Endothelial cell (in vitro differentiated cells): Measurements from ENCODE around the gene KLF11. TPM values are rescaled to one million over a fixed set of nuclear protein-coding genes. Genes with fewer than 3 reads are reported as not detected.
A peak's percentile ranks its signal among the peaks of the same experiment; 100 is the strongest.

Source experiments
- DNase-seq: peaks from one replicate; pipeline ENCODE4 v3.0.0; 2021; ENCODE audit warnings: low spot score
- H3K27ac Mint-ChIP-seq: one replicate; pipeline ENCODE4 v1.8.0; 2021; ENCODE audit warnings: mixed read lengths, inconsistent platforms; ENCODE audit not compliant: unreplicated experiment
- H3K27me3 Mint-ChIP-seq: one replicate; pipeline ENCODE4 v1.8.0; 2021; ENCODE audit warnings: mild to moderate bottlenecking, moderate library complexity, mixed read lengths, inconsistent platforms; ENCODE audit not compliant: unreplicated experiment
- H3K36me3 Mint-ChIP-seq: one replicate; pipeline ENCODE4 v1.8.0; 2021; ENCODE audit warnings: mild to moderate bottlenecking, low read depth, mixed read lengths, inconsistent platforms; ENCODE audit not compliant: unreplicated experiment
- H3K4me1 Mint-ChIP-seq: one replicate; pipeline ENCODE4 v1.8.0; 2021; ENCODE audit warnings: mild to moderate bottlenecking, mixed read lengths, inconsistent platforms; ENCODE audit not compliant: unreplicated experiment
- H3K4me3 Mint-ChIP-seq: one replicate; pipeline ENCODE4 v1.8.0; 2021; ENCODE audit warnings: mild to moderate bottlenecking, mixed read lengths, inconsistent platforms; ENCODE audit not compliant: unreplicated experiment
- H3K9me3 Mint-ChIP-seq: one replicate; pipeline ENCODE4 v1.8.0; 2021; ENCODE audit warnings: mixed read lengths, inconsistent platforms; ENCODE audit not compliant: unreplicated experiment
- total RNA-seq: library from RNA; stranded (reverse); fragmentation: NEBNext Ultra II Directional; extraction: Animal tissue kit (Norgen Biotek cat#: 25700); gene quantifications from one replicate; pipeline ENCODE4 v1.2.1, GENCODE V29; 2021; ENCODE audit not compliant: unreplicated experiment
- TF ChIP-seq, protein P1 (sequence below): fragments of 200-600 bp; sonication (generic); IDR thresholded peaks from one replicate; pipeline ENCODE4 v1.5.0; 2021; ENCODE audit warnings: antibody characterized with exemption; ENCODE audit not compliant: unreplicated experiment

Gene KLF11
- total RNA-seq, 1 donor from 2014 or later: 8.2 TPM

DNA sequence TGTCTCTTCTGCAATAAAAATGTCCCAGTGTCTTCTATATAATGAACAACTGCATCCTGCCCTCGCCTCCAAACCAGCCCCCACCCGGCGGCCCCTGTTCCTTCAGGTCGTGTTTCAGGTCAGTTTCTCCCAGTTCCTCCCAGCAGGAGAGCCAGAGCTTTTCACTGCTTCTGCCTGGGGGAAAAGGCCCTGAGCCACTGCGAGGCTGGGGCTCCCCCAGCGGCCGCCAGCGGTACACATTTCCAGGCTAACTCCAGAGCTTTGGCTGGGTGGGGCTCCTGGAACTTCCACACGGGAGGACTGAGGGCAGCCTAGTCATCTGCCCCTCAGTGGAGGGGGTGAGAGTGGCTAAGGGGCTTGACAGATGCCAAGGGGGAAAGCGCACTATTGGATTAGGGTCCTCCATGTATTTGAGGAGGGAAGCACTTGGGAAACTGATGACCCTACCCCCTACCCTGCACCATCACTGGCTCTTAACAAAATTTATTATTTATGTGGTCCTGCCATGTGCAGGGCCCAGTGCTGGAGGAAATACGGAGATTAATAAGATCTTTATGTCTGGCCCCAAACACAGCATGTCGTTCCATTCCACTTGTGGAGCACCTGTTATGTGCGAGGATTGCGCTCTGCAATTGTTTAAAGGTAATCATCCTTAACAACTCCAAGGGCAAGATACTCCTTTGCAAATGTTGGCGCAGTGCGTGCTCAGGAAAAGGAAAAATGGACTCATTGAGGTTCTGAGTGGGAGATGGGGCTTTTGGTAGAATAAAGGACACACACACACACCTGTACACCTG lies 54.2 kb downstream of the KLF11 start:
- Mint-ChIP-seq H3K36me3 (no peaks in the 10 kb centered on the region), H3K27ac (no peak overlapping the region), H3K4me3 (peak overlapping the region; percentile 4), H3K27me3 (peaks cover 1% of the 10 kb centered on the region), H3K9me3 (no peaks in the 10 kb centered on the region), H3K4me1 (peaks cover 5% of the 10 kb centered on the region)
- TF ChIP-seq, protein P1, sequence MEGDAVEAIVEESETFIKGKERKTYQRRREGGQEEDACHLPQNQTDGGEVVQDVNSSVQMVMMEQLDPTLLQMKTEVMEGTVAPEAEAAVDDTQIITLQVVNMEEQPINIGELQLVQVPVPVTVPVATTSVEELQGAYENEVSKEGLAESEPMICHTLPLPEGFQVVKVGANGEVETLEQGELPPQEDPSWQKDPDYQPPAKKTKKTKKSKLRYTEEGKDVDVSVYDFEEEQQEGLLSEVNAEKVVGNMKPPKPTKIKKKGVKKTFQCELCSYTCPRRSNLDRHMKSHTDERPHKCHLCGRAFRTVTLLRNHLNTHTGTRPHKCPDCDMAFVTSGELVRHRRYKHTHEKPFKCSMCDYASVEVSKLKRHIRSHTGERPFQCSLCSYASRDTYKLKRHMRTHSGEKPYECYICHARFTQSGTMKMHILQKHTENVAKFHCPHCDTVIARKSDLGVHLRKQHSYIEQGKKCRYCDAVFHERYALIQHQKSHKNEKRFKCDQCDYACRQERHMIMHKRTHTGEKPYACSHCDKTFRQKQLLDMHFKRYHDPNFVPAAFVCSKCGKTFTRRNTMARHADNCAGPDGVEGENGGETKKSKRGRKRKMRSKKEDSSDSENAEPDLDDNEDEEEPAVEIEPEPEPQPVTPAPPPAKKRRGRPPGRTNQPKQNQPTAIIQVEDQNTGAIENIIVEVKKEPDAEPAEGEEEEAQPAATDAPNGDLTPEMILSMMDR: peak; percentile 81
- peak; percentile 75 for DNase-seq

DNA sequence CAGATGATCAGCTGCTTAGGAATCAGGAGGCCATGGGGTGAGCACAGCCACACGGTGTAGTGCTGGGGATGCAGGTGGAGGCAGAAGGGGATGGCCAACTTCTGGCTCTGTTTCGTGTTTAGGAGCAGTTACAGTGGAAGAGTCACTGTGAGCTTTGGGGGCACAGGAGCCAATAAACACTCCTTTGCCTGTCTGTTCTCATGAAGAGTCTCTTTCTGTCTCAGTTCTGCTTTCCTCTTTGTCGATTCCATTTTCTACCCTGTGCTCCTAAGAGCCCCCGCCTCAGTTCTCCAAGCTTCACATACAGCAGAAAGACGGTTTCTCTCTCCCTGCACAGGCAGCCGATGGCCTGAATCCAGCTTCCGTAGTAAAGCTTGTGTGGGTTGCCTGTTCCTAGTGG lies 58.1 kb downstream of the KLF11 start:
- H3K27ac Mint-ChIP-seq: no peak overlapping the region
- no peak for DNase-seq
- no peak overlapping the region for H3K4me3 Mint-ChIP-seq
- TF ChIP-seq, protein P1: no peak
- H3K4me1 Mint-ChIP-seq: no peaks in the 10 kb centered on the region
- no peaks in the 10 kb centered on the region for H3K9me3 Mint-ChIP-seq
- H3K27me3 Mint-ChIP-seq: peaks cover 6% of the 10 kb centered on the region
- peaks cover 4% of the 10 kb centered on the region for H3K36me3 Mint-ChIP-seq

DNA sequence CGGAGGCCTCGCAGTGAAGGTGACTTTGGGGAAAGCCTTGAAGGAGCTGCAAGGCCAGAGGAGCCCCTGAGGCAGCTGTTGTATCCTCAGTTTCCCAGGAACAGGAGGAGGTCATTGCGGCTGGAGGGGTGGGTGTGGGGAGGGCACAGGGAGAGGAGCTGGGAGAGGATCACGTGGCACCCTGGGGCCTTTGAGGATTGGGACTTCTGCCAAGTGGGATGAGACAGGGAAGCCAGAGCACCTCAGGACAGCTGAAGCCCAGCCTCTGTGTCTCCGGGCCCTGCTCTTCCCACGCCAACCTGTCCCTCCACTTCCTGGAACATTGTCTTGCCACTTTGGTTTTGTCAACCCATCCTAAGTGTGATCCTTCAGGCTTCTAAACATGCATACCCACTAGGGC lies 59.8 kb downstream of the KLF11 start:
- Mint-ChIP-seq H3K9me3 (no peaks in the 10 kb centered on the region), H3K27ac (no peak overlapping the region), H3K36me3 (peaks cover 4% of the 10 kb centered on the region), H3K4me1 (no peaks in the 10 kb centered on the region), H3K4me3 (no peak overlapping the region), H3K27me3 (peaks cover 6% of the 10 kb centered on the region)
- no peak for DNase-seq
- TF ChIP-seq, protein P1: no peak

Other genes with a start within 250 kb of the KLF11 start
- 19.5 TPM for gene TAF1B, start 200.1 kb upstream of the KLF11 start, total RNA-seq
- gene GRHL1, start 91.9 kb upstream of the KLF11 start, total RNA-seq: 1.7 TPM
- 7.3 TPM for gene CYS1, start 36.9 kb downstream of the KLF11 start, total RNA-seq
- 18.7 TPM for gene RRM2, start 79.2 kb downstream of the KLF11 start, total RNA-seq